Immature natural killer cell (primary cell): ENCODE results near the gene NCOA5. TPM values are rescaled to one million over a fixed set of nuclear protein-coding genes. Genes with fewer than 3 reads are reported as not detected.
A peak's percentile ranks its signal among the peaks of the same experiment; 100 is the strongest.

Experiments
- DNase-seq, 3 donors: peaks; one replicate each; pipeline ENCODE4 v3.0.0; 2022; ENCODE audit warnings: mixed read lengths in 1 of 3
- H3K27ac Mint-ChIP-seq, 6 donors: one replicate each; pipeline ENCODE4 v1.8.0; 2020; ENCODE audit warnings: mixed read lengths in 6 of 6, mild to moderate bottlenecking in 5 of 6, inconsistent platforms in 4 of 6, moderate library complexity in 3 of 6
- H3K27me3 Mint-ChIP-seq, 3 donors: one replicate each; pipeline ENCODE4 v1.8.0; 2020 to 2021; ENCODE audit warnings: low read depth in 3 of 3, mild to moderate bottlenecking in 3 of 3, mixed read lengths in 3 of 3, moderate library complexity in 3 of 3, inconsistent platforms in 1 of 3
- H3K36me3 Mint-ChIP-seq, 3 donors: one replicate each; pipeline ENCODE4 v1.8.0; 2020; ENCODE audit warnings: mixed read lengths in 3 of 3, inconsistent platforms in 2 of 3, mild to moderate bottlenecking in 2 of 3
- H3K4me1 Mint-ChIP-seq, 2 donors: one replicate each; pipeline ENCODE4 v1.8.0; 2020; ENCODE audit warnings: inconsistent platforms in 2 of 2, mild to moderate bottlenecking in 2 of 2, mixed read lengths in 2 of 2, moderate library complexity in 1 of 2
- H3K4me3 Mint-ChIP-seq, 5 donors: one replicate each; pipeline ENCODE4 v1.8.0; 2020; ENCODE audit warnings: mild to moderate bottlenecking in 5 of 5, mixed read lengths in 5 of 5, inconsistent platforms in 3 of 5, moderate library complexity in 3 of 5
- H3K9me3 Mint-ChIP-seq, 6 donors: one replicate each; pipeline ENCODE4 v1.8.0; 2020; ENCODE audit warnings: mild to moderate bottlenecking in 6 of 6, mixed read lengths in 6 of 6, inconsistent platforms in 4 of 6, moderate library complexity in 3 of 6
- polyA plus RNA-seq, 3 donors: library from polyadenylated mRNA; unstranded; fragments of 300-500 nt; fragmentation: Illumina TruSeq; gene quantifications; one replicate each; pipeline ENCODE4 v1.2.3, GENCODE V29; 2021

Gene NCOA5
- polyA plus RNA-seq, 3 donors from 2014 or later = 12.9 to 30.7 (median 14.0) TPM

DNA sequence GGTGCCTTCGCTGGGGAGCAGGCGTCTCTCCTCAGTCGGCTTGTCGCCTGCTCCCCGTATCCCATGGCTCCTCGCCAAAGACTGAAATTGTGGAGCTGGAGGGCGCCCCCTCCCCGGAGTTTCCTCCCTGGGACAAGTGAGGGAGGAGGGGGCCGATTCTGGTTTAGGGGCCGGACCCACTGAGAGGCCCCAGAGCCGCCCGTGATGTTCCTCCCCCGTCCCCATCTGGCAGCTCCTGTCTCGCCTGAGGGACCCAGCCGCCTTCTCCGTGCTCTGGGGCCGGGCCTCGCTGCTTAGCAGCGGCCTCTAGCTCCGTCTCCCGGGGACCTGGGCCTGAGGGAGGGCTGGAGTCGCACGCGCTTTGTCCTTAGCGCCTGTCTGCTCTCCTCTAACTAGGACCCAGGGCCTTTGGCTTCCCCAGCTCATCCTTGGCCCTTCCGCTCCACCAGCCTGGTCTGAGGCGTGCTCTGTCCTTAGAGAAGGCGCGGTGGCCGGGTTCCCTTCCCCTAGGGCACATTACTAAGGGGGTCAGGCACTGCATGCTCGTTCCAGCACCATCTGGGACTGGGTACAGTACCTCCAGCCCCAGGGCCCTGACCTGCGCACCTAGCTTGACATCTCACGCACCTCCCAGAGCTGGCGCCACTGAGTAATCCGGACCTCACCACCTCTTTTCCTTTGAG, 31.0 kb downstream of the NCOA5 start:
- no peak overlapping the region for H3K27ac Mint-ChIP-seq
- H3K36me3 Mint-ChIP-seq = peaks cover 29 to 51% (median 33%) of the 10 kb centered on the region in 3 donors
- H3K4me3 Mint-ChIP-seq = peak overlapping the region in 3 of 5 donors; percentile 23 to 58 (median 40)
- no peak for DNase-seq
- H3K27me3 Mint-ChIP-seq = peaks cover 0 to 6% (median 6%) of the 10 kb centered on the region in 3 donors
- peaks cover 36 to 44% of the 10 kb centered on the region in 2 donors for H3K4me1 Mint-ChIP-seq
- H3K9me3 Mint-ChIP-seq = peaks cover 0 to 5% (median 0%) of the 10 kb centered on the region in 6 donors

- peaks cover 0 to 6% (median 6%) of the 10 kb centered on the region in 3 donors for H3K27me3 Mint-ChIP-seq
- peak overlapping the region in 1 of 5 donors; percentile 42 for H3K4me3 Mint-ChIP-seq
- DNase-seq = no peak
- H3K27ac Mint-ChIP-seq = no peak overlapping the region
- peaks cover 36 to 40% of the 10 kb centered on the region in 2 donors for H3K4me1 Mint-ChIP-seq
- peaks cover 23 to 44% (median 27%) of the 10 kb centered on the region in 3 donors for H3K36me3 Mint-ChIP-seq
- H3K9me3 Mint-ChIP-seq = peaks cover 0 to 5% (median 0%) of the 10 kb centered on the region in 6 donors
Measured at GRCh38 chr20:46057856-46058598, 31.7 kb downstream of the NCOA5 start.

DNA sequence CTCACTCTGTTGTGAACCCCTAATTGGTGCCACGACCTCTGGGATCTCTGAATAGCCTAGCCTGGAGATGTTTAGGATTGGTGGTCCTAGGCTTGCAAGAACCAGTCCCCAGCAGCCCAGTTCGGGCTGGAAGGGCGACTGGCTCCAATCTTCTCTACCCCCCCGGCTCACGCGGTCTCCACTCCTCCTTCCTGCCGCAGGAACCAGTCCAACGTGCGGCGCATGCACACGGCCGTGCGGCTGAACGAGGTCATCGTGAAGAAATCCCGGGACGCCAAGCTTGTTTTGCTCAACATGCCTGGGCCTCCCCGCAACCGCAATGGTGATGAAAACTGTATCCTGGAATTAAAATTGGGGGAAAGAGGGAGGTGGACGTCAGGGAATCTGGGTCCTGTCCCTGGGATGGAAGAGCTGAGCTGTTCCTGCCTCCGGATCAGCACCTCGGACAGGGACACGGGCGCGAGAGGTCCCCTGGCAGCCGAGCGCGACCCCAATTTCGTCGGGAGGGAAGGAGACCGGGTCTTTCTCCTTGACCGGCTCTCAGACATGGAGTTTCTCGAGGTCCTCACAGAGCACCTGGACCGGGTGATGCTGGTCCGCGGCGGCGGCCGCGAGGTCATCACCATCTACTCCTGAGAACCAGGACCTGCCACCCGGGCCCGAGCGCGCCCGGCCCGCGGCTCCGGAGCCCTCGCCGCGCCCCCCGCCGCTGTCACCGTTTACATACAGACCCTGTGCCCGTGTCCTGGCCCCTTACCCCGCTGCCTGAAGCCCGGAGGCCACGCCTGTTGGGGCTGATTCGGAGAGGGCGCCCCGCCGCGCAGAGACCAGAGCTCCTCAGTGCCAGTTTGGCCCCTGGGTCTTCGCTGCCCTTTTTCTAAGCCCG, 32.5 kb downstream of the NCOA5 start:
- peaks cover 36 to 40% of the 10 kb centered on the region in 2 donors for H3K4me1 Mint-ChIP-seq

DNA sequence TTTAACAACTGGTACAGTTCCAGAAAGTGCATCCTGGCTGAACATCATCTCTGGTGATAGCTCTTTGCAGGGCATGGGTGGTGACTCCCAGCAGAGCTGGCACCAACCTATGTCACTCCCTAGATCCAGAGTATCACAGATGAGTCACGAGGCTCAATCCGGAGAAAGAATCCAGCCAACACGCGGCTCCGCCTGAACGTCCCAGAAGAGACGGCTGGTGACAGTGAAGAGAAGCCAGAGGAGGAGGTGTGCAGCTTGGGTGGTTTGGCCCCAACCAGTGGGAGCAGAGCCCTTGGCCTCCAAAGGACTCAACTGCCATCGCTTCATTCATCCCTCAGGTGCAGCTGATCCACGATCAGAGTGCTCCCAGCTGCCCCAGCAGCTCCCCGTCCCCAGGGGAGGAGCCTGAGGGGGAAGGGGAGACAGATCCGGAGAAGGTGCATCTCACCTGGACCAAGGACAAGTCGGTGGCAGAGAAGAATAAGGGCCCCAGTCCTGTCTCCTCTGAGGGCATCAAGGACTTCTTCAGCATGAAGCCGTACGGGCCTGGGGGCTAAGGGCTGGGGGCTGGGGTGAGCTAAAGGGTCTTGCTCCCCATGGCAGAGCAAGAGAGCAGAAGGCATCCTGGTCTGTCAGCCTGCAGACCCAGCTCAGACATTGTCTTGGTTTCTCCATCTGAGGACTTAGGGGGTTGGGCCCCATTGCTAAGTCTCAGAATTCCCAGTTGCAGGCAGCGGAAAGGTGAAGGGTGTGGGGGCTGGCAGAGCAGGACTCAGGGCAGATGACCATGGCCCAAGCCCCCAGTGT, 33.5 kb downstream of the NCOA5 start:
- no peak for DNase-seq
- peaks cover 26 to 30% of the 10 kb centered on the region in 2 donors for H3K4me1 Mint-ChIP-seq
- no peak overlapping the region for H3K27ac Mint-ChIP-seq
- H3K36me3 Mint-ChIP-seq = peaks cover 12 to 26% (median 13%) of the 10 kb centered on the region in 3 donors
- H3K9me3 Mint-ChIP-seq = peaks cover 0 to 5% (median 0%) of the 10 kb centered on the region in 6 donors
- H3K27me3 Mint-ChIP-seq = peaks cover 0 to 6% (median 6%) of the 10 kb centered on the region in 3 donors
- H3K4me3 Mint-ChIP-seq = peak overlapping the region in 1 of 5 donors; percentile 6

More for the DNA sequence above, 32.5 kb downstream of the NCOA5 start:
- H3K4me3 Mint-ChIP-seq = no peak overlapping the region
- H3K9me3 Mint-ChIP-seq = peaks cover 0 to 5% (median 0%) of the 10 kb centered on the region in 6 donors
- DNase-seq = no peak
- peaks cover 21 to 36% (median 23%) of the 10 kb centered on the region in 3 donors for H3K36me3 Mint-ChIP-seq
- no peak overlapping the region for H3K27ac Mint-ChIP-seq
- H3K27me3 Mint-ChIP-seq = peaks cover 0 to 6% (median 6%) of the 10 kb centered on the region in 3 donors

- DNase-seq = no peak
- no peak overlapping the region for H3K27ac Mint-ChIP-seq
- H3K36me3 Mint-ChIP-seq = peaks cover 6 to 18% (median 9%) of the 10 kb centered on the region in 3 donors
- H3K9me3 Mint-ChIP-seq = peaks cover 0 to 5% (median 0%) of the 10 kb centered on the region in 6 donors
- H3K4me1 Mint-ChIP-seq = peaks cover 16 to 21% of the 10 kb centered on the region in 2 donors
- no peak overlapping the region for H3K4me3 Mint-ChIP-seq
- H3K27me3 Mint-ChIP-seq = peaks cover 0 to 8% (median 6%) of the 10 kb centered on the region in 3 donors
Measured at GRCh38 chr20:46055269-46055668, 34.5 kb downstream of the NCOA5 start.

- H3K27ac Mint-ChIP-seq = no peak overlapping the region
- peaks cover 0 to 5% (median 0%) of the 10 kb centered on the region in 6 donors for H3K9me3 Mint-ChIP-seq
- peaks cover 10 to 14% of the 10 kb centered on the region in 2 donors for H3K4me1 Mint-ChIP-seq
- H3K36me3 Mint-ChIP-seq = peaks cover under 1 to 11% (median 9%) of the 10 kb centered on the region in 3 donors
- no peak overlapping the region for H3K4me3 Mint-ChIP-seq
- no peak for DNase-seq
- peaks cover 0 to 6% (median 5%) of the 10 kb centered on the region in 3 donors for H3K27me3 Mint-ChIP-seq
Measured at GRCh38 chr20:46054606-46055005, 35.2 kb downstream of the NCOA5 start.

- Mint-ChIP-seq H3K27me3 (peaks cover 0 to 5% (median 2%) of the 10 kb centered on the region in 3 donors), H3K36me3 (peaks cover 0 to 9% (median 7%) of the 10 kb centered on the region in 3 donors), H3K4me3 (no peak overlapping the region), H3K9me3 (peaks cover 0 to 5% (median 0%) of the 10 kb centered on the region in 6 donors), H3K4me1 (peaks cover 0 to 4% of the 10 kb centered on the region in 2 donors), H3K27ac (no peak overlapping the region)
- DNase-seq = no peak
Measured at GRCh38 chr20:46053416-46053815, 36.3 kb downstream of the NCOA5 start.

GRCh38 chr20:46051556-46052308, 38.0 kb downstream of the NCOA5 start:
- Mint-ChIP-seq H3K4me1 (no peaks in the 10 kb centered on the region), H3K9me3 (peaks cover 0 to 2% (median 0%) of the 10 kb centered on the region in 6 donors), H3K27me3 (peaks cover 0 to 4% (median 2%) of the 10 kb centered on the region in 3 donors), H3K36me3 (peaks cover 0 to 9% (median 7%) of the 10 kb centered on the region in 3 donors), H3K4me3 (no peak overlapping the region), H3K27ac (no peak overlapping the region)
- no peak for DNase-seq

- peaks cover 0 to 9% (median 7%) of the 10 kb centered on the region in 3 donors for H3K36me3 Mint-ChIP-seq
- no peaks in the 10 kb centered on the region for H3K4me1 Mint-ChIP-seq
- H3K27me3 Mint-ChIP-seq = peaks cover under 1 to 5% (median 1%) of the 10 kb centered on the region in 3 donors
- H3K9me3 Mint-ChIP-seq = peaks cover 0 to 1% (median 0%) of the 10 kb centered on the region in 6 donors
- DNase-seq = no peak
- H3K27ac Mint-ChIP-seq = no peak overlapping the region
- H3K4me3 Mint-ChIP-seq = no peak overlapping the region
Measured at GRCh38 chr20:46050885-46051284, 38.9 kb downstream of the NCOA5 start.

- Mint-ChIP-seq H3K4me3 (no peak overlapping the region), H3K9me3 (peaks cover 0 to under 1% (median 0%) of the 10 kb centered on the region in 6 donors), H3K27ac (no peak overlapping the region), H3K4me1 (no peaks in the 10 kb centered on the region), H3K36me3 (peaks cover 0 to 5% (median 3%) of the 10 kb centered on the region in 3 donors), H3K27me3 (peaks cover 0 to 5% (median 2%) of the 10 kb centered on the region in 3 donors)
- DNase-seq = no peak
Measured at GRCh38 chr20:46050444-46050843, 39.3 kb downstream of the NCOA5 start.

DNA sequence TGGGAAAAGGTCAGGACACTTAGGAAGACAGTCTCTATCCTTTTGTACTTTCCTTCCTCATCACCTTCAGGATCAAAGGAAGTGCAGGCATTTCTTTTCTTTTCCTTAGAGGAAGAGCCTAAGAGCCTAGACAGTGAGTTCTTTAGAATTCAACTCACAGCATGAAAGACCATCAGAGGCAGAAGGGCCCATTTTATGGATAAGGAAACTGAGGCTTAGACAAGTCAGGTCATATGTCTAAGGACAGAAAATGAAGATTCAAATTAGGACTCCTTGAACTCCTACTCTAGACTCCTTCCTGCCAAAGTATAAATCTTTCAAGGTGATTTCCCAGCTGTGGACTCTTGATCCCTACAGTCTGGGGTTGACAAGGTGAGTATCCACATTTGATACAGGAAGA, 39.9 kb downstream of the NCOA5 start:
- H3K9me3 Mint-ChIP-seq = no peaks in the 10 kb centered on the region
- no peak overlapping the region for H3K27ac Mint-ChIP-seq
- H3K4me1 Mint-ChIP-seq = no peaks in the 10 kb centered on the region
- H3K4me3 Mint-ChIP-seq = no peak overlapping the region
- no peaks in the 10 kb centered on the region for H3K36me3 Mint-ChIP-seq
- peaks cover 0 to 7% (median 2%) of the 10 kb centered on the region in 3 donors for H3K27me3 Mint-ChIP-seq
- DNase-seq = no peak

DNA sequence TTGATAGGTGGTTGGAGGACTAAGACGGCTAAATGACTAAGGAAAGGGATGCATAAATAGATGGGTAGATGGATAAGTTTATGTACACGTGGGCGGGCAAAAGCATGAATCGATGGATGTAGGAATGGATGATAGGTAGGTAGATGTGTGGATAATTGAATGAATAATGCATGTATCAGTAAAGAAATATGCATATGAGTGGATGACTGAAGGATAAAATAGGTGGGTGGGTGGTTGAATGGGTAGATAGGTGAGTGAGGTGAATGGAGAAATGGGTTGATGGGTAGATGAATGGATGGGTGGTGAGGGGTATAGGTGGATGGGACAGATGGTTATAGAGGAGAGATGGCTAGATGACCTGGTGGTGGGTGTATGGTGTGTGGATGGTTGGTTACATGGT, 40.6 kb downstream of the NCOA5 start:
- Mint-ChIP-seq H3K4me3 (no peak overlapping the region), H3K27ac (no peak overlapping the region), H3K9me3 (no peaks in the 10 kb centered on the region), H3K27me3 (peaks cover 0 to 5% (median 2%) of the 10 kb centered on the region in 3 donors), H3K36me3 (no peaks in the 10 kb centered on the region), H3K4me1 (no peaks in the 10 kb centered on the region)
- no peak for DNase-seq
